ENCODE data around the gene CCDC102B.

CCDC102B gene

GRCh38 chr18:69097349-69097748 is 299.5 kb downstream of the CCDC102B start:
- no peak for DNase-seq

GRCh38 chr18:69102959-69103358 is 305.1 kb downstream of the CCDC102B start:
- DNase-seq = no peak

Measured in amniotic stem cell (primary cell).